Stimulated activated CD4-positive, alpha-beta T cell treated with anti-CD3 and anti-CD28 coated beads, Interleukin-1b, Interleukin-23, amount 100 ng/mL, for 4 hours (primary cell): ENCODE data around the gene KLF3.

Source experiments
- DNase-seq, 2 donors: peaks; one replicate each; pipeline ENCODE4 v3.0.0-alpha.2; 2020; ENCODE audit warnings: low read depth in 2 of 2

The KLF3 gene

GRCh38 chr4:38743866-38744265 lies 79.9 kb downstream of the KLF3 start:
- no peak for DNase-seq

- no peak for DNase-seq
These were observed 81.9 kb downstream of the KLF3 start for GRCh38 chr4:38745881-38746280.

GRCh38 chr4:38747629-38748028 lies 83.6 kb downstream of the KLF3 start:
- no peak for DNase-seq

- no peak for DNase-seq
These were observed 85.3 kb downstream of the KLF3 start for GRCh38 chr4:38749336-38749735.
